ENCODE results near the gene NACC2.
"Not testable (repeated sequence)": the region's sequence is repeated elsewhere in the genome, so short reads cannot be mapped to it uniquely, and the experiment has no call there.

The NACC2 gene

GRCh38 chr9:136046554-136046920, 48.6 kb downstream of the NACC2 start:
- no peak for DNase-seq (ENCODE audit: low read depth, low spot score)

- no peak for DNase-seq (ENCODE audit: low read depth, low spot score)
Observed at GRCh38 chr9:136045595-136046553, 49.2 kb downstream of the NACC2 start.

DNA sequence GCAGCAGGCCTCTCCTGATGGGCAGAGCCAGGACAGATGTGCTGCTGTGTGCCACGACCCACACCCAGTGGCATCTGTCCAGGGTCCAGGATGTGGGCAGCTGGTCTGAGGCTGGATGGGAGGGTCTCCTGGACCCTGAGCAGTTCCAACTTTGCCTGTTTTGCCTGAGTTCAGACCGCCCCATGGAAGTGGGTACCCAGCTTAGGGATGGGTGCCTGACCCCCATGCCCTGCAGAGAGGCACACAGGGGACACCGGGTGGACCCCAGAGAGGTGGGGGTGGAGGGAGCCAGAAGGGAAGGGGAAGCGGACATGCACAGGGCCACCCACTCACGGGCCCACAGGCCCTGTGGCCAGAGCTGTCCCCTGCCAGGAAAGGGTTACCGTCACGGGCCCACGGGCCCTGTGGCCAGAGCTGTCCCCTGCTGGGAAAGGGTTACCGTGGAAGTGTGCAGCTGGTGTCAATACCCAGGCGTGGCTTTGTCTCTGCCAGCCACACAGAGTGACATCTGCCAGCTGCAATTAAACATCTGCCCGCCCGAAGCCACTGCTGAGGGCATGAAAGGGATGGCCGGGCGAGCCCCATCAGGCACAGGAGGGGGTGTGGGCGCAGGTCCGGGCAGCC, 50.0 kb downstream of the NACC2 start:
- DNase-seq (ENCODE audit: low read depth, low spot score): no peak

DNA sequence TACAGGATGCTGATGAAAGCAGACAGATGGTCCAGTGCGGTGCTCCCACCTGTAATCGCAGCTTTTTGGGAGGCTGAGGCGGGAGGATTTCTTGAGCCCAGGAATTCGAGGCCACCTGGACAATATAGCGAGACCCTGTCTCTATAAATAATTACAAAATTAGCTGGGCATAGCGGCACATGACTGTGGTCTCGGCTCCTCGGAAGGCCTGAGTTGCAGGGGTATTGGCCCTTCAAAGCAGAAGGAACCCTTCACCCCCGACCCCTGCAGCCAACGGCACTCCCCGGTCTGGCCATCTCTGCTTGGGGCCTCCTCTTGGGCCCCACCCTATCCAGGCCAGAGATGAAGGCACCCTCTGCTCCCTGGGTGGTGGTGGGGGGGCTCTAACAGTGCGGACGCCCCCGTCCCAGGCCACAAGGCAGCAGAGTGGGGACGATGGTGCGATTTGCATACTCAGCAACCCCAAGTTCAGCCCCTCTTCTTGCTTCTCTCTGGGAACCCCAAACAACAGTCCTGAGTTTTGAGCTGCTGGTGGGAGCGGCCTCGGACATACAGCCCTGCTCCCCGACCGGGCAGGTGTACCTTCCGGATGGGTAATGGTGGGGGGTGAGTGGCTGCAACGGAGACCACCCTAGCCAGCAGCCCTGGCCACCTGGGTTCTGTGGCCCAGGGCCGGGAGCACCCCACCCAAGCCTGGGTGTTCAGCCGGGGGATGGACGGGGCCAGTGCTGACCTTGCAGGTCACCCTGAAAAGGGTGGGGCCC, 50.7 kb downstream of the NACC2 start:
- DNase-seq (ENCODE audit: low read depth, low spot score): no peak

DNA sequence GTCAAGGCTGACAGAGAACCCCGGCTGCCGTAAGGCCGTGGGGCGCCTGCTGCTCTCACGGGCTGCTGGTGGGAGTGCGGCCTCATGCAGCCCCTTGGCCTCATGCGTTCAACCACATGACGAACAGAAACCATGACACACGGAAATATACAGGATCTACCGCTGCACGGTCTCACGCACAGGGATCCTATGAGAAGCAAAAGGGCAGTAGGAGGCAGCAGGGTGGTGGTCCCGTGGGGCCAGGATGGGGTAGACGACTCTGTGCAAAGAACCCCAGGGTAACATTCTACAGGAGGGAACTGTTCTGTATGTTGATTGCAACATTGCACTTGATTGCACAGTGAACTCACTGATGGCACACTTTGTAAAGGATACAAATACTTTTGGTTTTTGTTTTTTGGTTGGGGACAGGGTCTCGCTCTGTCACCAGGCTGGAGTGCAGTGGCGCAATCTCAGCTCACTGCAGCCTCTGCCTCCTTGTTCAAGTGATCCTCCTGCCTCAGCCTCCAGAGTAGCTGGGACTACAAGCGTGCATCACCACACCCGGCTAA, 51.6 kb downstream of the NACC2 start:
- DNase-seq (ENCODE audit: low read depth, low spot score): no peak

- DNase-seq (ENCODE audit: low read depth, low spot score): no peak
Observed at GRCh38 chr9:136042541-136042940, 52.5 kb downstream of the NACC2 start.

GRCh38 chr9:136040848-136041247, 54.2 kb downstream of the NACC2 start:
- not testable (repeated sequence) for DNase-seq (ENCODE audit: low read depth, low spot score)

DNA sequence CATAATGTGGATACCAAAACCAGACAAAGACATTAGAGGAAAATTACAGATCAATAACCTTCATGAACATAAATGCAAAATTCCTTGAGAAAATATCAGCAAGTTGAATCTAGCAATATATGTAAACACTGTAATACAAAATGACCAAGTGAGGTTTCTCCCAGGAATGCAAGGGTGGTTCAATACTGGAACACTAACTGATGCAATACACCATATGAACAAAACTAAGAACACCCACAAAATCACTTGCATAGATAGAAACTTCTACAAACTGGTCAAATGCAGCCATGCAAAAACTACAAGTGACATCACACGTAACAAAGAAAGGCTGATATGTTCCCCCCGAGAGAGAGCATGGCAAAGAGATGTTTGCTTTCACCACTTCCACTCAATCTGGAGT, 55.6 kb downstream of the NACC2 start:
- no peak for DNase-seq (ENCODE audit: low read depth, low spot score)

DNA sequence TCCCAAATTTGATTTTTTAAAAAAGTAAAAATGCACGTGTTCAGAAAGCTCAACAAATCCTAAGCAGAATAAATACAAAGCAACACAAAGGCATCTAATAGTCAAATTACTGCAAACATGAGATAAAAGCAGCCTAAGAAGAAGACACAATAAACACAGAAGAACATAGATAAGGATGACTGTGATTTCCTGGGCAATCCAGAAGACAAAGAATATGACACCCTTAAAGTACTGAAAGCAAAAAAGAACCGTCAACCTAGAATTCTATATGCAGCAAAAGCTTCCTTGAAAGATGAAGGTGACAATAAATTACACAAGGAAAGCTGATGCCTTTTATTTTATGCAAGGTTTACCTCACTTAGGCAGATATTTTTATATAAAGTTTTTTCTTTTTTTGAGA, 58.2 kb downstream of the NACC2 start:
- no peak for DNase-seq (ENCODE audit: low read depth, low spot score)

DNA sequence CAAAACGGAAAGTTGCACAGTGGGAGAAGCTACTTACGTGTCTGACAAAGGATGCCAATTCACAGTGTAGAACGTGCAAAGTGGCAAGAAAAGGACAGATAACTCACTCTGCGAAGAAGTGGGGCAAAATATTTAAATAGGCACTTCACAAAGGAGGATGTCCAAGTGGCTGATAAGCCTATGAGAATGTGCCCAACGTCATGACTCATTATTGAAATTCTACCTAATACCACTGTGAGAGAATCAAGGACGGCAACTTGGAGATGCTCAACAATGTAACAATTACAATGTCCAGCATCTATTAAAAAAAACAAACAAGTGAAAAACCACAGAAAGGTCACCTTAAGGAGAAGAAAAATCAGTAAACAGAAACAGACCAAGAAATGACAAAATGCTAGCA, 59.0 kb downstream of the NACC2 start:
- no peak for DNase-seq (ENCODE audit: low read depth, low spot score)

DNA sequence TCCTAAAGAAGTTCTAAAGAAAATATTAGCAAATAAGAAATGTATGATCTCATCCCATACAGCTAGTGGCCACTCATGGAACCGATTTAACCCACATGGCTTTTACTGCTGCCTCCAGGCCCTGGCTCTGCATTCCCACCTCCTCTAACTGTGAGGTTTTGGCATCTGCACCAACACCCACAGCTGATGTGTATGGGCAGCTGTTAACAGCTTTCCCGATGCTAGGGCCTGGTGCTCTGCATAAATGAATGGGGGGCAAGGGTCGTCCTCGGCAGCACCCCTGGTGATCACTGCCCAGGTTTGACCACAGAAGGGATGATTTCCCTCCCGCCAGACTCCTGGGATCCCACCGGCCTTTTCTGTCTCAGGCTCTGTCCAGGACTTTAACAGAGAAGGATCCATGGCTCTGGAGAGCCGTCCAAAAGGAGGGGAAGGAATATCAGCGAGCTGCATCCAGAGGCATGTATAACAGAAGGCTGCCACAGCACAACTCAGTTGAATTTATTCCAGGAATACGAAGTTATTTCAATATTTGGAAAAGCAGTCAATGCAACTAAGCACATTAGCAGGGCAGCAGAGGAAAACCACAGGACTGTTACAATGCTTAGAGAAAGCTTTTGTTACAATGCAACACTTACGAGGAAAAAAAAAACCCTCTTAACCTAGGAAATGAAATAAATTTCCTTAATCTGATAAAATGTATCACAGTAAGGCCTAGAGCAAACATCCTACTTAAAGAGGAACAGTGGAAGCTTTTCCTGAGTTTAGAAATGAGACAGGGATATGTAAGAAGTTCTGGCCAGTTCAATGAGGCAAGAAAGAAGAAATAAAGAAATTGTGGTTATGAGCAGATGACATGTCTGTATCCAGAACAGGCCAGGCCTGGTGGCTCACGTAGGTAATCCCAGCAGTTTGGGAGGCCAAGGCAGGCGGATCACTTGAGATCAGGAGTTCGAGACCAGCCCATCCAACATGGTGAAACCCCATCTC, 63.1 kb downstream of the NACC2 start:
- DNase-seq (ENCODE audit: low read depth, low spot score): no peak

- no peak for DNase-seq (ENCODE audit: low read depth, low spot score)
Observed at GRCh38 chr9:136031094-136031493, 64.0 kb downstream of the NACC2 start.

GRCh38 chr9:136029556-136029955, 65.5 kb downstream of the NACC2 start:
- no peak for DNase-seq (ENCODE audit: low read depth, low spot score)

DNA sequence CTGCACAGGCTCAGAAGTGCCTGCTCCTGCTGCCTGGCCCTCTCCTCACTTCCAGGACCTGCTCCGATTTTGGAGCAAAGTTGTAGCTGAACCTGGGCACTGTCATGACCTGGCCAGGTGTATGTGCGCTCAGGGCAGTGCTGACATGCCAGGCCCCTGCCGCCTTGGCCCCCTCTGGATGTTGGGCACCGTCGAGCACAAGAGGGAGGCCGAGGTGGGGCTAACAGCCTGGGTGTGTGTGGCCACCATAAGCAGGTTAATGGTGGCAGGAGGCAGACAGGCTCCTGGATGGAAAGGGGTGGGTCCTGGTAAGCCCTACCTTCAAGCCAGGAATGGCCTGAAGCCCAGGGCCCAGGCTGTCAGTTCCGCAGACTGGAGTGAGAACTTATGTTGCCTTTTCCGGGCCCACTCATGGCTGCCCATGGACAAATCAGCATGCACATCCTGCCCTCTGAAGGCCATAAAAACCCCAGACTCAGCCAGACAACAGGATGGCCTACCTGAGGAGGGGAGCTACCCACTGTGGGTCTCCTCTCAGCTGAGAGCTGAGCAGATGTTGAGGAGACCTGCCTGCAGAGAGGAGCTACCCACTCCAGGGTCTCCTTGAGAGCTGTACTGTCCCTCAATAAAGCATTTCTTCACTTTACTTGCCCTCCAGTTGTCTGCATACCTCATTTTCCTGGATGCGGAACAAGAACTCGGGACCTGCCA, 66.2 kb downstream of the NACC2 start:
- no peak for DNase-seq (ENCODE audit: low read depth, low spot score)

DNA sequence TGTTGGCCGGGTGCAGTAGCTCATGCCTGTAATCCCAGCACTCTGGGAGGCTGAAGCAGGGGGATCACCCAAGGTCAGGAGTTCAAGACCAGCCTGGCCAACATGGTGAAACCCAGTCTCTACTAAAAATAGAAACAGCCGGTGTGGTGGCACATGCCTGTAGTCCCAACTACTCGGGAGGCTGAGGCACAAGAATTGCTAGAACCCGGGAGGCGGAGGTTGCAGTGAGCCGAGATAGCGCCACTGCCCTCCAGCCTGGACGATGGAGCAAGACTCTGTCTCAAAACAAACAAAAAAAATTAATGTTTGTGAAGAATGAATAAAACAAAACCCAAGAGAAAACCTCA, 68.2 kb downstream of the NACC2 start:
- not testable (repeated sequence) for DNase-seq (ENCODE audit: low read depth, low spot score)

- DNase-seq (ENCODE audit: low read depth, low spot score): no peak
Observed at GRCh38 chr9:136026266-136026942, 68.7 kb downstream of the NACC2 start.

- no peak for DNase-seq (ENCODE audit: low read depth, low spot score)
Observed at GRCh38 chr9:136025481-136025880, 69.6 kb downstream of the NACC2 start.

- DNase-seq (ENCODE audit: low read depth, low spot score): no peak
Observed at GRCh38 chr9:136024696-136025316, 70.3 kb downstream of the NACC2 start.

DNA sequence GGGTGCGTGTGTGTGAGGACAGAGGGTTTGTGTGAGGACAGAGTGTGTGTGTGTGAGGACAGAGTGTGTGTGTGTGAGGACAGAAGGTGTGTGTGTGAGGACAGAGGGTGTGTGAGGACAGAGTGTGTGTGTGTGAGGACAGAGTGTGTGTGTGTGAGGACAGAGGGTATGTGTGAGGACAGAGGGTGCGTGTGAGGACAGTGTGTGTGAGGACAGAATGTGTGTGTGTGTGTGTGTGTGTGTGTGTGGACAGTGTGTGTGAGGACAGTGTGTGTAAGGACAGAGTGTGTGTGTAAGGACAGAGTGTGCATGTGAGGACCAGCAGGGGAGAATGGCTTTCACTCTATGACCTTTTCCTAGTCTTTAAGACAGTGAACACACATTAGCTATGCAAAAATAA, 70.8 kb downstream of the NACC2 start:
- no peak for DNase-seq (ENCODE audit: low read depth, low spot score)

All from smooth muscle cell of the brain vasculature (primary cell).